DMS79 treated with DMSO at 0.1 percent for 48 hours (cell line): ENCODE data around the gene SLC8A2.
"Not testable (repeated sequence)": the region's sequence is repeated elsewhere in the genome, so short reads cannot be mapped to it uniquely, and the experiment has no call there.

Experiments
- DNase-seq: peaks from one replicate; lab custom pipeline; 2025; lab: John Stamatoyannopoulos, UW

The SLC8A2 gene

DNA sequence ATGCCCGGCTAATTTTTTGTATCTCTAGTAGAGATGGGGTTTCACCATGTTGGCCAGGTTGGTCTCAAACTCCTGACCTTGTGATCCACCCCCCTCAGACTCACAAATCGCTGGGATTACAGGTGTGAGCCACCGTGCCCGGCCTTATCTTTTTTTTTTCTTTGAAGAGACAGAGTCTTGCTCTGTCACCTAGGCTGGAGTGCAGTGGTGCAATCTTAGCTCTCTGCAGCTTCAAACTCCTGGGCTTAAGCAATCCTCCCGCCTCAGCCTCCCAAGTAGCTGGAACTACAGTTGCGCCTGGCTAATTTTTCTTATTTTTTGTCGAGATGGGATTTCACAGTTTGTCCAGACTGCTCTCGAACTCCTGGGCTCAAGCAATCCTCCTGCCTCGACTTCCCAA, 60.0 kb downstream of the SLC8A2 start:
- DNase-seq = not testable (repeated sequence)

DNA sequence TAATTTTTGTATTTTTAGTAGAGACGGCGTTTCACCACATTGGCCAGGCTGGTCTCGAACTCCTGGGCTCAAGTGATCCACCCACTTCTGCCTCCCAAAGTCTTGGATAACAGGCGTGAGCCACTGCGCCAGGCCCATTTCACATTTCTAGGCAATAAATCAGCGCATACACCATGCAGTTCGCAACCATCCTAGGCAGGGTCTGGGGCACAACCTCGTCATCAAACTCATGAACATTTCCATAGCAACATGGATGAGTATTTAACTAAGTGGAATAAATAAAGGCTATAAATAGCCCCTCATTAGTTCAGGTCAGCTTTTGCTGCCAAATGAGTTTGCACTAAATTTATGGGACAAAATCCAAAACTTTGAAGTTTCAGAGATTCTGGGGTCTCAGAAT, 60.6 kb downstream of the SLC8A2 start:
- DNase-seq = no peak

DNA sequence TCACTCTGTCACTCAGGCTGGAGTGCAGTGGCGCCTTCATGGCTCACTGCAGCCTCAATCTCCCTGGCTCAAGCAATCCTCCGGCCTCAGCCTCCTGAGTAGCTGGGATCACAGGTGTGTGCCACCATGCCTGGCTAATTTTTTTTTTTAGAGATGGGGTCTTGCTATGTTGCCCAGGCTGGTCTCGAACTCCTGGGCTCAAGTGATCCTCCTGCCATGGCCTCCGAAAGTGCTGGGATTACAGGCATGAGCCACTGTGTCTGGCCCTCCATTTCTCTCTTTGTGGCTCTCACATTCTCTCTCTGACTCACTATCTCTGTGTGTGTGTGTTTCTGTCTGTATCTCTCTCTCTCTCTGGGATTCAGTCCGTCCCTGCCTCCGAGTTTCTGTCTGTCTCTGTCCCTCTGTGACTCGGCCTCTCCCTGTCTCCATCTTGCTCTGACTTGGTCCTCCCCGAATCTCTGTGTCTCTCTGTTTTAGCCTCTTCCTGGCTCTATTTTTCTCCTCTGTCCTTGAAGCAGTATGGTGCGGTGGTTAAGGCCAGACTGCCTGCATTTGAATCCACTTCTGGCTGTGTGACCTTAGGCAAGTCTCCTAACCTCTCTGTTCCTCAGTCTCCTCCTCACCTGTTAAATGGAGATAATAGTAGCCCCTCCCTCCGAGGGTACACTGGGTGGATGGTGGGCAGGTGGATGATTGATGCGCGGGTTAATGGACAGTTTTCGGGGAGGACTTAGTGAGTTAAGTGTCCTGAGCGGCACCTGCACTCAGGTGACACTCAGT, 63.3 kb downstream of the SLC8A2 start:
- DNase-seq = no peak

DNA sequence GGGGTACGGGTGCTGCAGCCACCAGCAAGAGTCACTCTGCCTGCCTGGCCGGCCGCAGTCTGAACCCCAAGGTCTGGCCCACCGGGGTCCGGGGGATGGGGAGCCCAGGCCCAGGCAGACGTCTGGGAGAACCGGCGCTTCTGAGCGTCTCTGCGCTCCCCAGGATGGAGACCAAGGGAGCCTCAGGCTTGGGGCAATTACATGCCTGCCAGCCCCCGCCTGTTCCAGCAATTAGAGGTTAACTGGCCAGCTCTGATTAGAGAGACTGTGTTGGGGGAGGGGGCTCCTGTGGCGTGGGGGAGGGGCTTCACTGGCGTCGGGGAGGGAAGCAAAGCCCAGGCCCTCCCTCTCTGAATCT, 64.3 kb downstream of the SLC8A2 start:
- DNase-seq = no peak

DNA sequence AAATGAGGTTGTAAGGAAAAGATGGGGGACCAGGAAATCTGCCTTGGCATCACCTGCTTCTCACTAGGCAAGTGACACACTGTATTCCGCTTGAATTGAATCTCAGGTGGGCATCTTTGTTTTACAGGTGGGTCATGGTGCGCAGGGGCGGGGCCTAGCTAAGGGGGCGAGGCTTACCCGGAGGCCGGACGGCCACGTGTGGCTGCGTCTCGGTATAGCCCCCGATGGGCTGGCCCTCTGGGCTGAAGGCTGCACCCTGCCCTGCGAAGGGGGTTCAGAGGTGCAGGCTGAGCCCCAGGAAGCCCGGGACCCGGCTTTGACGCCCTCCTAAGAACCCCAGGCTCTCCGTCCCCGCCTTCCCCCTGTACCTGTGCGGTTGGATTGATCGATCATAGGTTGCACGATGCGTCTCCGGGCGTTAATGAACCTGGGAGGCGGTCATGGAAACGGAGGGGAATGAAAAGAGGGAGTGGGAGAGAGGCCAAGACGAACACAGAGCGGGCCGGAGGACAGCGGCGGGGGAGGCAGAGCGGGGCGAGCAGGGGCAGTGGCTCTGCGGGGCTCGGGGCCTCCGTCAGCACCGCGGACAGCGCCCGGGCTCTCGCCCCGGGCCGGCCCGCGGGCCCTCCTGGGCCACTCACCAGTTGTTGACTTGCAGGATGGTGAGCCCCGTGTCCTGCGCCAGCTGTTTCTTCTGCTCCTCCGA, 64.8 kb downstream of the SLC8A2 start:
- DNase-seq = peak; percentile 66

DNA sequence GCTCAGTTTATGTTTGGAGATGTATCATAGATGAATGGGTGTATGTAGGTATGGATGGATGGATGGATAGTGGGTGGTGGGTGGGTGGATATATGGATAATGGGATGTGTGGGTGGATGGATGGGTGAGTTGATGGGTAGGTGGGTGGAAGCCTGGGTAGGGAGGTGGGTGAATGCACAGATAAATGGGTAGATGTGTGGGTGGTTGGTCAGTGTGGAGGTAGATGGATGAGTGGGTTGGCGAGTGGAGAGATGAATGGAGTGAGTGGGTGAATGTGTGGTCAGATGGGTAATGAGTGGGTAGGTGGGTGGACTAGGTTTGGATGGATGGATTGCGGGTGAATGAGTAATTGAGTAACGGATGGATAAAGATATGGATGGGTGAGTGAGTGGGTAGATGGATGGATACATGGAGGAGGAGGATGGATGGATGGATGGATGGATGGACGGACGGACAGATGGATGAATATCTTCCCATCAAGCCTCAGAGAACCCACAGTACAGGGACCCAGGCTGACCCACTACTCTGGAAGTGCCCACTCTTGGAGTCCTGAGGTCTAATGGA, 65.8 kb downstream of the SLC8A2 start:
- DNase-seq = no peak

DNA sequence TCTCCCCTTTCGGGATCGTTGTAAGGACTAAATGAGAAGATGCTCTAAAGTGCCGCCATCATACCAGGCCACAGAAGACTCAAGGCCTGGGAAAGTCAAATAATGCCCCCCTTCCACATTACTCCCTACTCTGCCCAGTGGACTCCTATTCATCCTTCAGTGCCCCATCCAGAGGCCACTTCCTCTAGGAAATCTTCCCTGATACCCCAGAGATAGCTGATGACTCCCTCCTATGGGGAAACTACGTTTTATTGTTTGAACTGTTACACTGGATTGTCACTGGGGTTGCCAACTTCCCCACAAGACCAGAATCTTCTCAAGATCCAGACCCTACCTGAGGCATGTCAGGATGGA, 66.5 kb downstream of the SLC8A2 start:
- DNase-seq = no peak

DNA sequence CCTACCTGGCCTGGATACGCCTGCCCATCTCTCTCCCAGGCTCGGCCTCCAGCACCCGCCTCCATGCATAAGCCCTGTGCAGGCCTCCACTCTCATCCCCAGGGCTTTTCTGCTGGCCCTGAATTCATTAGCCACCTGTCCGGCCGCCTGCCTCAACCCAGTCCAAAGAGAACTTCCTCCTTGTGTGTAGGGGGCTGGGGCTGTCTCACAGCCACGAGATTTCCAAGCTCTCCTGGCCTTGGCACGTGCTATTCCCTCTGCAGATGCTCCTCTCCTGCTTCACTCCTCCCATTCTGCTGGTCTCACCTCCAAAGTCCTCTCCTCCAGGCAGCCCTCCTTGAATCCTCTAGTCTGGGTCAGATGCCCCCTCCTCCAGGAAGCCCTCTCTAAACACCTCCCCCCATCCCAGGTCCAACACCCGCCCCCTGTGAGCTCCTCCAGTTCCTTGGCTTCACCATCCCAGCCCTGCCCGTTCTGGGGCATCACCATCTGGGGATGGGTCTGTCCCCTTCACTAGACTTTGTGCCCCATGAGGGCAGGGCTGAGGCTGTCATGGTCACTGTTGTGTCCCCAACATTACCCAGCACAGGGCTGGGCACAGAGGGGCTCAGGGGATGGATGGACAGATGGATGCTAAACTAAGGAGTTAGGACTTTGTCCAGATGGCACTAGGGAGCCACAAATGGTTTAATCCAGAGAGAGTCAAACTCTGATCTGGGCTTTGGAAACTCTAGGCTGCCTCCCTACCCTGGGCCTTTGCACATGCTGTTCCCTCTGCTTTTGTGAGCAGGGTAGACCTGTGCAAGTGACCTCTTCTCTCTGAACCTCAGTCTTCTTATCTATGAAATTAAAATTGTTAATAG, 67.1 kb downstream of the SLC8A2 start:
- DNase-seq = no peak

DNA sequence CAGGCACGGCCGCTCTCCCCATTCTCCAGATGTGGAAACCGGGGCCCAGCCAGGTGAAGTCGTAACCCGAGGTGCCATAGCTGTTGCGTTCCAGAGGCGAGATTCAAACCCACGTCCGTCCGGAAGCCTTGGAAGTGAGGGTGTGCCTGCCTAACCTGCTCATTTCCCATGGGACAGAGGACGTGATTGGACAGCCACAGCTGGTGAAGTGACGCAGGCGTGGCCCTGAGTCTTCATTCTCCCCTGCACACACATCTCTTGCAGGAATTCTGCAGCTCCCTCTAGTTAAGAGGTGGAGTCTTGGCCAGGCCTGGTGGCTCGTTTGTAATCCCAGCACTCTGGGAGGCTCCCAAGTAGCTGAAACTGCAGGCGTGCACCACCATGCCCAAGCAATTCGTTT, 69.2 kb downstream of the SLC8A2 start:
- DNase-seq = no peak

DNA sequence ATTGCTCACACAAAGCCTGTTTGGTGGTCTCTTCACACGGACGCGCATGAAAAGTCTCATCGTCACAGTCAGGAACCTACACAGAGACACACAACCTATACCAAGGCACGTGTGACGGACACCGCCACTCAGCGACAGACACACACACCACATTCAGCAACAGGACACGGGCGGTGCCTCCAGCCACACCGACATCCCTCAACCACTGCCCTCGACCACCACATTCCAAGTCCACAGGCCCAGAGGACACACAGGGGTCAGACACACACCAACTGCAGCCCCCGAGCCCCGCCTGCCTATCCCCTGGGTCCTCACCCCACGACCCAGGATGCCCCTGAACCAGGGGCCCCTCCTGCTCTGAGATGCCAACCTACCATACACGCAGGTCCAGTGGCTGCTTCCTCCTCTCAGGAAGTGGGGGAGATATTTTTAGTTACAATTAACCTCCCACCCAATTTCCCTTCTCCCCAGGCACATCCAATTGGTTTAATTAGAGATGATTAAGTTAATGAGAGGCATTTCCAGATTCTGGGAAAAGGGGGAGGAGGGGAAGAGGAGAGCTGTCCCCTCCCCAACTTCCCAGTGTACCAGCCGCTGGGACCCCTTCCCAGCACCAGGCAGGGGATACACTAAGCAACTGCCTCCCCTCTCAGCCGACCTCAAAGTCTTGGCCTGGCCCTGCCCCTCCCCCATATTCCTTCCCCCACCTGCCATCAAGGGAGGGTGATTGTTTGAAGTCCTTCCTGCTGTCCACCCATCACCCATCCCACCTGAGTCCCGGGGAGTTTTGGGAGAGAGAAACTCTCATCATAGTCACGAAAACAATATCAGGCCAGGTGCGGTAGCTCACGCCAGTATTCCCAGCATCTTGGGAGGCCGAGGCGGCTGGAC, 72.7 kb downstream of the SLC8A2 start:
- DNase-seq = no peak

DNA sequence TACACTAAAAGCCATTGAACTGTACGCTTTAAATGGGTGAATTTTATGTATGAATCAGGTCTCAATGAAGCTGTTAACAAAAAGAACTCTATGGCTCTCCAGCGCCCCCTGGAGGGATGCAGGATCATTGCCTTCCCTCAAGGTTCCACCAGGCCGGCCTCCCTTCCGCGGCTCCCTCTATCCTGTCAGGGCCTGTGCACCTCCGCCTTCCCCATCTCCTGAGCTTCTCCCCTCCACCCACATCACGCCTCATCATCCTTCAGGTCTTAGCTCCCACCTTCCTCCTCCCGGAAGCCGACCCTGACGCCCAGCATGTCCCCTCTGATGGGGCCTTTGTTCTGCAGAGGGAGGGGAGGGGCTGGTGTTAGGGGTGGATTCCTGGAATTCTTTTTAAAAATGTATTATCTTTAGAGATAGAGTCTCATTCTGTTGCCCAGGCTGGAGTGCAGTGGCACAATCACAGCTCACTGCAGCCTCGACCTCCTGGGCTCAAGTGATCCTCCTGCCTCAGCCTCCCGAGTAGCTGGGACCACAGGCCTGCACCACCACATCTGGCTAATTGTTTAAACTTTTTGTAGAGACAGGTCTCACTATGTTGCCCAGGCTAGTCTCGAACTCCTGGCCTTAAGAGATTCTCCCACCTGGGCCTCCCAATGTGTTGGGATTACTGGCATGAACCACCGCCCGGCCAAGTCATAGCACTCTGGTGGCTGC, 80.0 kb downstream of the SLC8A2 start:
- peak; percentile 64 for DNase-seq

DNA sequence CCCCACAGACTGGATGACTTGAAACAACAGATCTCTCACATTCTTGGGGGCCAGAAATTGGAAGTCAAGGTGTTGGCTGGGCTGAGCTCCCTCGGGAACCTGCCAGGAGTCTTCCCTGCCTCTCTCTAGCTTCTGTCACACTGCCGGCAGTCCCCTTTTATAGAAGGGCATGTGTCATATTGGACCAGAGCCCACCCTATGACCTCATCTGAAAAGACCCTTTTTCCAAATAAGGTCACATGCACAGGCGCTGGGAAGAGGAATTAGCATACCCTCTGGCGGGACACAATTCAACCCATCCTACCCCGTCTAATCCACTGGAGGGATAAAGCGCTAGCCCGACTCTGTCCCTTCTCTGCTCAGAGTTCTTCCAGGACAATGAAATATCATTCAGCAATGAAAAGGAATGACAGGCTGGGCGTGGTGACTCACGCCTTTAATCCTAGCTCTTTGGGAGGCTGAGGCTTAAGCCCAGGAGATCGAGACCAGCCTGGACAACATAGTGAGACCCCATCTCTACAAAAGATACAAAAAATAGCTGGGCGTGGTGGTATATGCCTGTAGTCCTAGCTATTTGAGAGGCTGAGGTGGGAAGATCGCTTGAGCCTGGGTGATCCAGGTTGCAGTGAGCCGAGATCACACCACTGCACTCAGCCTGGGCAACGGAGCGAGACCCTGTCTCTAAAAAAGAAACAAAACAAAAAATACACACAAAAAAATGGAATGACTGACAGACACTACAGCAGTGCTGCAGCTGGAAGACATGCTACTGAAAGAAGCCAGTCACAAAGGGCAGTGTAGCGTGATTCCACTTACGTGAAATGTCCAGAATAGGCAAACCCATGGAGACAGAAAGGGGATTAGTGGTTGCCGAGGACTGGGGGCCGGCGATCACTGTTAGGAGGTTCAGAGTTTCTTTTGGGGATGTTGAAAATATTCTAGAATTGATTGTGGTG, 80.9 kb downstream of the SLC8A2 start:
- DNase-seq = no peak

DNA sequence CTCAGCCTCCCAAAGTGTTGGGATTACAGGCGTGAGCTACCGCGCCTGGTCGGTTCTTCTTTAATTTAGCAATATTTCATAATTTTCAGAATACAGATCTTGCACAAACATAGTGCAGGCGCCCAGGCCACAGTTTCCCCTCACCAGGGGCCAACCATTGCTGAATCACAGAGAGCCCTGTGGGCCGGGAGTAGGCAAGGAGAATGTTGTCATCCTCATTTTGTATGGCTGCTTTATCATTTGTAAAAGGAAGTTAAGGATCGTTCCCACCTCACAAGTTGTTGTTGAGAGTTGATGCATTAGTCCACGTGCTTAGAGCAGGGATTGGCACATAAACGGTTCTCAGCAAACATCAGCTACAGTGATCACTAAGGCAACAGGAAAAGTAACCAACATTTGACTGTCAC, 82.5 kb downstream of the SLC8A2 start:
- DNase-seq = no peak

DNA sequence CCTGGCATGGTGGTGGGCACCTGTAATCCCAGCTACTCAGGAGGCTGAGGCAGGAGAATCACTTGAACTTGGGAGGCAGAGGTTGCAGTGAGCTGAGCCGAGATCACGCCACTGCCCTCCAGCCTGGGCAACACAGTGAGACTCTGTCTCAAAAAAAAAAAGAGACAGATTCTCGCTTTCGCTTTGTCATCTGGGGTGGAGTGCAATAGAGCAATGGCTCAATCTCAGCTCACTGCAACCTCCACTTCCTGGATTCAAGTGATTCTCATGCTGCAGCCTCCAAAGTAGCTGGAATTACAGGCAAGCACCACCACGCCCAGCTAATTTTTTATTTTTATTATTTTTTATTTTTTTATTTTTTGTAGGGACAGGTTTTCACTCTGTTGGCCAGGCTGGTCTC, 83.0 kb downstream of the SLC8A2 start:
- DNase-seq = not testable (repeated sequence)

DNA sequence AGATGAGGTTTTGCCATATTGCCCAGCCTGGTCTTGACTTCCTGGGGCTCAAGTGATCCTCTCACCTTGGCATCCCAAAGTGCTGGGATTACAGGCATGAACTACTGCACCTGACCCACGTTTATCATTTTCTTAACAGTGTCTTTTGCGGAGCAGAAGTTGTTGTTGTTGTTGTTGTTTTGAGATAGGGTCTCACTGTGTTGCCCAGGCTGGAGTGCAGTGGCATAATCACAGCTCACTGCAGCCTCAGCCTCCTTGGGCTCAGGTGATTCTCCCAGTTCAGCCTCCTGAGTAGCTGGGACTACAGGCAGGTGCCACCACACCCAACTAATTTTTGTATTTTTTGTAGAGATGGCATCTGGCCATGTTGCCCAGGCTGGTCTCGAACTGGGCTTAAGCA, 84.1 kb downstream of the SLC8A2 start:
- not testable (repeated sequence) for DNase-seq

DNA sequence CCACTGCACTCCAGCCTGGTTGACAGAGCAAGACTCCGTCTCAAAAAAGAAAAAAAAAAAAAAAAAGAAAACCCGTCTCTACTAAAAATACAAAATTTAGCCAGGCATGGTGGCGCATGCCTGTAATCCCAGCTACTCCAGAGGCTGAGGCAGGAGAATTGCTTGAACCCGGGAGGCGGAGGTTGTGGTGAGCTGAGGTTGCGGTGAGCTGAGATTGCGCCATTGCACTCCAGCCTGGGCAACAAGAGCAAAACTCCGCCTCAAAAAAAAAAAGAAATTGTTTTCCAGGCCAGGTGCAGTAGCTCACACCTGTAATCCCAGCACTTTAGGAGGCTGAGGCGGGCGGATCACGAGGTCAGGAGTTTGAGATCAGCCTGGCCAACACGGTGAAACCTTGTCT, 85.1 kb downstream of the SLC8A2 start:
- DNase-seq = not testable (repeated sequence)

DNA sequence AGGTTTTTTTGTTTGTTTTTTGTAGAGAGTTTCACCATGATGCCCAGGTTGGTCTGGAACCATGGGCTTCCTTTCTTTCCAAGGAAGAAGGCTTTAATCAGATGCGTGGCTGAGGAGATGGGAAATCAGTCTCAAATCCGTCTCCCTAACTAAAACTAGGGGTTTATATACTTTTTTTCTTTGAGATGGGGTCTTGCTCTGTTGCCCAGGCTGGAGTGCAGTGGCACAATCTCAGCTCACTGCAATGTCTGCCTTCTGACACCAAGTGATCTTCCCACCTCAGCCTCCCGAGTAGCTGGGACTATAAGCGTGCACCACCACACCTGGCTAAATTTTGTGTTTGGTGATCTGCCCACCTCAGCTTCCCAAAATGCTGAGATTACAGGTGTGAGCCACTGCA, 87.2 kb downstream of the SLC8A2 start:
- not testable (repeated sequence) for DNase-seq

DNA sequence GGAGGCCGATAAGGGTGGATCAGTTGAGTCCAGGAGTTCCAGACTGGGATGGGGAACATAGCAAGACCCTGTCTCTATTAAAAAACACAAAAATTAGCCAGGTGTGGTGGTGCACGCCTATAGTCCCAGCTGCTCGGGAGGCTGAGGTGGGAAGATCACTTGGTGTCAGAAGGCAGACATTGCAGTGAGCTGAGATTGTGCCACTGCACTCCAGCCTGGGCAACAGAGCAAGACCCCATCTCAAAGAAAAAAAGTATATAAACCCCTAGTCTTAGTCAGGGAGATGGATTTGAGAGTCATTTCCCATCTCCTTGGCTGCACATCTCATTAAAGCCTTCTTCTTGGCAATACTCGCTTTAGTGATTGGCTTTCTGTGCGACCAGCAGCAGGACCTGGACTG, 87.8 kb downstream of the SLC8A2 start:
- DNase-seq = not testable (repeated sequence)

DNA sequence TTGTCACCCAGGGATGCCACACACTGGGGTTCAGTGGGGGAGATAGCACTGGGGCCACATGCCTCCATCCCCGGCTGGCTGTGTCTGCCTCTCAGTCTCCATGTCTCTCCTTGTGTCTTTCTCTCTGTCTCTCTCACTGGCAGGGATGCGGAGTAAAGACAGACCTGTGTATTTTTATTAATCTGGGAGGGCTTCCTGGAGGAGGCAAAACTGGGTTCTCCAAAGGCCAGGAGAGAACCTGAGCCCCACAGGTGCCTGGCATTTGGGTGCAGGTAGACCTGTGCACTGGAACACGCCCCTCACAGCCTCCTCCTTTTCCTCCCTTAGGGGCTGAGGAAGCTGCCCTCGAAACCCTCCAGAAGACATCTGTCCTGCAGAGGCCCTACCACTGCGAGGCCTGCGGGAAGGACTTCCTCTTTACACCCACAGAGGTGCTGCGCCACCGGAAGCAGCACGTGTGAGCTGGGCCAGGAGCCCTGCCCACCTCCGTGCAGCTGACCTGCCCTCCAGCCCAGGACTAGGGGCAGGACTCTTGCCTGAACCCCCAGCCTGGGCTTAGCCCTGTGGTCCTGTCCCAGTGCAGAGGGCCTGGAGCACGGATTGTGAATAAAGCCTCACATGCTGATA, 89.9 kb downstream of the SLC8A2 start:
- DNase-seq = no peak
